HG02763 (cell line): ENCODE measurements around the gene CFAP97D1.

ENCODE experiments used
- ATAC-seq: cut with Tn5 transposase; IDR thresholded peaks from one replicate; pipeline ENCODE4 v1.9.1; 2021; ENCODE audit warnings: mild to moderate bottlenecking, moderate library complexity; ENCODE audit not compliant: unreplicated experiment

Gene CFAP97D1

GRCh38 chr17:43767713-43768059 is 12.5 kb upstream of the CFAP97D1 start:
- ATAC-seq, result no peak

DNA sequence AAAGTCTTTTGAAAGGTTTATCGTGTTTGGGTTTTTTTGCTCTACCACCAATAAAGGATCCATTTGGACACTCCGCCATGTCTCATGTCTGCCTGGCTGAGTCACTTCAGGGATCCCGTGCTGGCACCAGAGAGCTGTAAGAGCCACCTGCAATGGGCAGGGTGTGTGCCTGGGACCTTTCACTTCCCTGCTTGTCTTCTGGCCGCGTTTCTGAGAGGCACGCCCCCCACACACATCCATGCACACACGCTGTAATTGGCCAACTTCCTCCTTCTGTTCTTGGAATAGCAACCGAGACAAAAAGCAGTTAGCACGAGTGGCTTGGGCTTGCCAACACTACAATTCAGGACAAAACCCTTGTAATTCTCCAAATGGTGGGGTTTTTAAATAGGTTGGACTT is 11.9 kb upstream of the CFAP97D1 start:
- no peak for ATAC-seq

DNA sequence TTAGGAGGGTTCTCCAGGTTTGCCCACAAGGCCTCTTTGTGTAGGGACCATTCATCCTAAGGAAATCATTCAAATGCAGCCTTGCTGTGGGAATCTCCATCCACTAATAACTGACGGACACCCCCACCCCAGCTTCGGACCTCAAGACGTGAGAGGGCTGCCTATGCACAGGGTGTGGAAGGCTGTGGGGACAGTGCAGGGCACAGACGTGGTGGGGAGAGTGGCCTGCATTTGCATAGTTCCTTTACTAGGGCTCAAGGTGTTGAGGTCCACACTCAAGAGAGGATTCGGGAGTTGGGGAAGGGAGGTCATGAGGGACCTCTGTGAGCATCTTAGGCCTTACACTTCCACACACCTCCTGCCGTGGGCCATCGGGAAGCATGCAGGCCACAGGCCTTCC is 11.3 kb upstream of the CFAP97D1 start:
- no peak for ATAC-seq

- no peak for ATAC-seq
Observed at GRCh38 chr17:43769426-43769825, 10.8 kb upstream of the CFAP97D1 start.

DNA sequence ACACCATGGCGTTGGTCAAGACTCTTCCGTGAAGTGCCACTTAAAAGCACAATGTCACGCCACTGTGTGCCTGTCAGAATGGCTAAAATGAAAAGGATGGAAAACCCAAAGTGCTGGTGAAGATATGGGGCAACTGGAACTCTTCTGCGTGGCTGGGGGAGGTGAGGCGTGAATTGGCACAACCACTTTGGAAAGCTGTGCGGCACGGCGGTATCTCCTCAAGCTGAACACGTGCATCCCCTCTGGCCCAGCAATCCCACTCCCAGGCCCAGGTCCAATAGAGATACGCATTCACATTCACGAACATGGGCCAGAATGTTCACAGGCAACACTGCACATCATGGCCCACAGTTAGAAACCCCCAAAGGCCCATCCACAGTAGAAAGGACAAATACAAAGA is 10.4 kb upstream of the CFAP97D1 start:
- ATAC-seq, result no peak

DNA sequence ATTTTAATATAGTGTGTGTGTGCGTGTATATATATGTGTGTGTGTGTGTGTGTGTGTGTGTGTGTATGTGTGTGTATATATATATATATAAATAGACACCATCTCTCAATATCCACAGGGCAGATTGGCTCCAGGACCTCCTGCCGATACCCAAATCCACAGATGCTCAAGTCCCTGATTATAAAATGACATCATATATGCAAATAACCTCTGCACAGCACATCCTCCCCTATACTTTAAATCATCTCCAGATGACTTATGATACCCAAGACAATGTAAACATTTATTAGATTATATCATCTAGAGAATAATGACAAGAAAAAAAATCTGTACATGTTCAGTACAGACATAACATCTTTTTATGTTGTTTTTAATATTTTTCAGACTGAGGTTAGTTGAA is 9.3 kb upstream of the CFAP97D1 start:
- ATAC-seq, result no peak

DNA sequence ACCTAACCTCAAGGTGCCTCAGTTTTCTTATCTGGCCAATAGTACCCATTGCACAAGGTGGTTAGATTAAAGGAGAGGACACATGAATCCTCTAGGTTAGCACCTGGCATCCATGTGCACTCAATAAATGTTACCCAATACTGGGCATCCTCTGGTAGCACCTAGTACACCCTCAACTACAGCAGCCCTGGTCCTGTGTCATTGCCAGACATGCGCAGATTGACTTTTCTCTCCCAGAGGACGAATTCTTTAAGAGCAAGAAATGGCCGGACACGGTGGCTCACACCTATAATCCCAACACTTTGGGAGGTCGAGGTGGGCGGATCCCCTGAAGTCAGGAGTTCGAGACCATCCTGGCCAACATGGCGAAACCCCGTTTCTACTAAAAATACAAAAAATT is 8.8 kb upstream of the CFAP97D1 start:
- ATAC-seq, result no peak

- ATAC-seq, result no peak
Observed at GRCh38 chr17:43772877-43773648, 7.2 kb upstream of the CFAP97D1 start.

- ATAC-seq, result no peak
Observed at GRCh38 chr17:43774304-43775250, 5.7 kb upstream of the CFAP97D1 start.

GRCh38 chr17:43778337-43779144 is 1.7 kb upstream of the CFAP97D1 start, which contains the start of gene DUSP3:
Gene DUSP3 (minus strand): TSS chr17:43778977. CDS start chr17:43778924, 53 bp downstream.
- ATAC-seq, result peak; percentile 87

GRCh38 chr17:43779145-43780125 is 800 bp upstream of the CFAP97D1 start:
- no peak for ATAC-seq

DNA sequence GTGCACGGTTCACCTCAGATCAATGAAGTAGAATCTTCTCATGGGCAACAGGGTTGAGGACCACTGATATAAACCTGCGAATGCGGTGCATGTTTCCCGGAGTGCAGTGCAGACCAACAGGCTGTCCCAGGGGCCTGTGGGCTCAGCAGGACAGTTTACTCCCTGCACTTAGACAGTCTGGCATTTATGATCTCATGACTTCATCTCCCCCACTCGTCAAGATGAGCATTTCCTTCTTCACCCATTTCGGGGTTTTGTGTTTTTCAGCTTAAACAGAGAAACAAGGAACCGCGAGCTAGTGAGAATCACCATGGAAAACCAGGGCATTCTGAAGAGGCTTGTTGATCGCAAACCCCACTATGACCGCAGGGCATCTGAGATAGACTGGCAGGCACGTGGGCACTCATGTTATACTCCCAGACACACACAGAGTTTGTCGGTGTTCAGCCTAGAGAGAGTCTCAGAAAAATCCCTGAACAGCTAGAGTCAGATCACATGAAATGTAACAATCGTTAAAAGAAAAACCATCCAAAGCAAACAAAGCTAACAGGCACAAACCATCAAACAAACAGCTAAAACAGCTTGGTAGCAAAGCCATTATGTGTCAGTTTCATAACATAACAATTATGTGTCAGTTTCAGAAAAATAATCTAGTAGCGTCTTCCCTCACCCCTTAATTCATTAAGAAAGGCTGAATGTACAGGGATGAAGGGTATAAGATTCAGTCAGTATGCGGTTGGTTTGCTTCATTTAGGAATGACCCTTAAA is 2.9 kb downstream of the CFAP97D1 start:
- ATAC-seq, result no peak

DNA sequence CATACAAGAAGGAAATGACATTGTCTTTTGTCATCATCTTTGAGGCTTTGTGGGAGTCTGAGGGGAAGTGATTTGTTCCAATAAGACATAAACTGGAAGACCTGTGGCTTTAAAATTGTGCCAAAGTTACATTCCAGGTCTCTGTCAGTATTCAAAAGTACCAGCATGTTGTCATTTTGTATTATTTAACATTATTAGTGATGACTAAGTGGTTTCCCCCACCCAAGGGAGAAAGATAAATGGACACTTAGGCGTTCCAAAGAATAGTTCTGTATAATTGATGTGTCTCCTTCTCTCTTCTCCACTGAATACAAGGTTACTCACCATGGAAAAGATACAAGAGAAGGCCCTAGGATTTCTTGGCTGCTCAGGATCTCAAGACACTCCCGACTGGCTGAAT is 3.8 kb downstream of the CFAP97D1 start:
- ATAC-seq, result no peak

DNA sequence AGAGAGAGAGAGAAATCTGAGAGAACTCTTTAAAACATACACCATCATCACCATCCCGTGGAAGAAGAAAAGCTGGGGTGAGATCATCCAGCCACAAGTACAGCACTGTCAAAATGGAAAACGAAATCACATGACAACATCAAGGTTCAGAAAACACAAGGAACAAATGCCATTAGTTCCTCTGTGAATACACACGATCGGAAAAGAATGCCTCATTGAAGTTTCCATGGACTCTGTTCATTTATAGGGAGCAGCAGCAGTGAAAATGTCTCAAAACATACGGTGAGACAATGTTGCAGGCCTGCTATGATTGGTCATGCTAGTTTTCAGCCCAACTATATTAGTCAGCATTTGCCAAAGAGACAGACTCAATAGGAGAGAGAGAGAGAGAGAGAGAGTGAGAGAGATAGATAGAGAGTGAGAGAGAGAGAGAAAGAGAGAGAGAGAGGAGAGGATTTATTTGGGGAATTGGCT is 4.4 kb downstream of the CFAP97D1 start:
- ATAC-seq, result no peak

- ATAC-seq, result no peak
Observed at GRCh38 chr17:43787728-43788127, 7.5 kb downstream of the CFAP97D1 start.

- no peak for ATAC-seq
Observed at GRCh38 chr17:43788540-43788939, 8.3 kb downstream of the CFAP97D1 start.

GRCh38 chr17:43789482-43789881 is 9.2 kb downstream of the CFAP97D1 start:
- ATAC-seq, result no peak

GRCh38 chr17:43790311-43790940 is 10.2 kb downstream of the CFAP97D1 start:
- no peak for ATAC-seq

- no peak for ATAC-seq
Observed at GRCh38 chr17:43791589-43791988, 11.4 kb downstream of the CFAP97D1 start.
